GM12878 (cell line): Measurements from ENCODE around the gene ADRA2B. TPM values are rescaled to one million over a fixed set of nuclear protein-coding genes. Genes with fewer than 3 reads are reported as not detected.
A peak's percentile ranks its signal among the peaks of the same experiment; 100 is the strongest.

Experiments
- ASH2L ChIP-seq: fragments of 300-600, 200-600 bp; sonication (generic); IDR thresholded peaks from 2 replicates; pipeline ENCODE4 v1.6.1; 2017; ENCODE audit warnings: low read depth, mild to moderate bottlenecking, borderline replicate concordance
- EED ChIP-seq: sonication (generic); IDR thresholded peaks from 2 replicates; pipeline ENCODE4 v1.6.1; 2016; ENCODE audit warnings: antibody characterized with exemption, low read depth
- HCFC1 ChIP-seq: fragments of 150-350 bp; IDR thresholded peaks from 2 replicates; pipeline ENCODE4 v1.6.1; 2014; ENCODE audit warnings: low read length
- HDAC2 ChIP-seq: fragments of 200-600 bp; sonication (generic); IDR thresholded peaks from 2 replicates; pipeline ENCODE4 v1.6.1; 2017
- HSF1 ChIP-seq: fragments of 150-350 bp; IDR thresholded peaks from 2 replicates; pipeline ENCODE4 v1.6.1; 2014; ENCODE audit warnings: mild to moderate bottlenecking, low read depth, low read length
- JUND ChIP-seq: IDR thresholded peaks from 2 replicates; pipeline ENCODE4 v1.6.1; 2012; ENCODE audit warnings: low read depth, mild to moderate bottlenecking, low read length, improper control_type of control experiment, moderate library complexity
- KAT2A ChIP-seq: conservative IDR thresholded peaks from 2 replicates; pipeline ENCODE4 v1.6.1; 2011; ENCODE audit warnings: low read depth, low read length; ENCODE audit not compliant: control insufficient read depth
- KDM1A ChIP-seq: fragments of 200-600 bp; sonication (generic); IDR thresholded peaks from 2 replicates; pipeline ENCODE4 v1.6.1; 2016; ENCODE audit warnings: borderline replicate concordance
- MYB ChIP-seq: fragments of 150-350 bp; IDR thresholded peaks from 2 replicates; pipeline ENCODE4 v1.6.1; 2014; ENCODE audit warnings: mild to moderate bottlenecking, low read depth, low read length, borderline replicate concordance
- NFYA ChIP-seq: IDR thresholded peaks from 2 replicates; pipeline ENCODE4 v1.6.1; 2011; ENCODE audit warnings: low read depth, mild to moderate bottlenecking, low read length, improper control_type of control experiment, borderline replicate concordance
- PAX8 ChIP-seq: fragments of 450-650 bp; IDR thresholded peaks from 2 replicates; pipeline ENCODE4 v1.6.1; 2017; ENCODE audit warnings: mild to moderate bottlenecking, moderate library complexity
- POLR2AphosphoS2 ChIP-seq: IDR thresholded peaks from 2 replicates; pipeline ENCODE4 v1.6.1; 2011; ENCODE audit warnings: low read depth, mild to moderate bottlenecking, low read length, improper control_type of control experiment, moderate library complexity
- POLR2AphosphoS5 ChIP-seq: IDR thresholded peaks from 2 replicates; pipeline ENCODE4 v1.6.1; 2011; ENCODE audit warnings: mild to moderate bottlenecking, low read length, inconsistent platforms
- RAD21 ChIP-seq: IDR thresholded peaks from 2 replicates; pipeline ENCODE4 v1.6.1; 2011; ENCODE audit warnings: mild to moderate bottlenecking, low read depth, low read length, moderate library complexity; ENCODE audit not compliant: insufficient read depth
- RB1 ChIP-seq: fragments of 450-650 bp; formaldehyde crosslinking; IDR thresholded peaks from 2 replicates; pipeline ENCODE4 v1.6.1; 2017; ENCODE audit warnings: mild to moderate bottlenecking, borderline replicate concordance
- RELB ChIP-seq: fragments of 450-650 bp; IDR thresholded peaks from 2 replicates; pipeline ENCODE4 v1.6.1; 2017; ENCODE audit warnings: low read depth, mild to moderate bottlenecking, moderate library complexity
- STAT1 ChIP-seq: fragments of 450-650 bp; conservative IDR thresholded peaks from 2 replicates; pipeline ENCODE4 v1.6.1; 2014; ENCODE audit warnings: antibody characterized with exemption, mild to moderate bottlenecking
- SUPT20H ChIP-seq: IDR thresholded peaks from 2 replicates; pipeline ENCODE4 v1.6.1; 2011; ENCODE audit warnings: low read depth, mild to moderate bottlenecking, low read length, moderate library complexity, borderline replicate concordance; ENCODE audit not compliant: control insufficient read depth
- TARDBP ChIP-seq: IDR thresholded peaks from 2 replicates; pipeline ENCODE4 v1.6.1; 2016; ENCODE audit warnings: borderline replicate concordance
- YBX1 ChIP-seq: fragments of 450-650 bp; IDR thresholded peaks from 2 replicates; pipeline ENCODE4 v1.6.1; 2016; ENCODE audit warnings: antibody characterized with exemption
- ZBTB11 ChIP-seq: fragments of 450-650 bp; formaldehyde crosslinking; IDR thresholded peaks from 2 replicates; pipeline ENCODE4 v1.5.0; 2022; ENCODE audit warnings: mild to moderate bottlenecking, missing genetic modification characterization
- polyA plus RNA-seq, 11 experiments: library from polyadenylated mRNA; depleted of rRNA in 4 of 11; unstranded in 6 of 11; stranded (reverse) in 5 of 11; fragments of >200 nt; fragmentation: Nextera tagmentation in 4 of 11; fragmentation: Illumina TruSeq in 1 of 11; extraction: Ambion mirVana in 4 of 11; extraction: Trizol in 1 of 11; gene quantifications; 1 replicate in 1 of 11; 2 replicates in 10 of 11; pipeline versions ENCODE4 v1.2.1 to v1.2.3, GENCODE V29; 2011 to 2016; ENCODE audit warnings: inconsistent platforms in 2 of 11, missing spikeins in 2 of 11, low read depth in 1 of 11
- total RNA-seq, 4 experiments: library from RNA; depleted of rRNA in 3 of 4; stranded (reverse); fragments of >200 nt in 3 of 4; fragmentation: Illumina TruSeq in 1 of 4; extraction: Trizol in 1 of 4; gene quantifications; 2 replicates each; pipeline versions ENCODE4 v1.2.1 to v1.2.3, GENCODE V29; 2013 to 2021
- TF ChIP-seq, protein P1 (sequence below): IDR thresholded peaks from 2 replicates; pipeline ENCODE4 v1.6.1; 2011; ENCODE audit warnings: borderline replicate concordance, low read depth, mild to moderate bottlenecking, moderate library complexity, mixed read lengths, low read length; ENCODE audit not compliant: insufficient read depth; ENCODE audit errors: extremely low read length

ADRA2B gene
- total and polyA plus RNA-seq, 10 of the 15 experiments (the other 5 are each of a cell fraction or from before 2014, with no cell fraction given), result 0.01 to 0.10 (median 0.04) TPM; not detected in 6

DNA sequence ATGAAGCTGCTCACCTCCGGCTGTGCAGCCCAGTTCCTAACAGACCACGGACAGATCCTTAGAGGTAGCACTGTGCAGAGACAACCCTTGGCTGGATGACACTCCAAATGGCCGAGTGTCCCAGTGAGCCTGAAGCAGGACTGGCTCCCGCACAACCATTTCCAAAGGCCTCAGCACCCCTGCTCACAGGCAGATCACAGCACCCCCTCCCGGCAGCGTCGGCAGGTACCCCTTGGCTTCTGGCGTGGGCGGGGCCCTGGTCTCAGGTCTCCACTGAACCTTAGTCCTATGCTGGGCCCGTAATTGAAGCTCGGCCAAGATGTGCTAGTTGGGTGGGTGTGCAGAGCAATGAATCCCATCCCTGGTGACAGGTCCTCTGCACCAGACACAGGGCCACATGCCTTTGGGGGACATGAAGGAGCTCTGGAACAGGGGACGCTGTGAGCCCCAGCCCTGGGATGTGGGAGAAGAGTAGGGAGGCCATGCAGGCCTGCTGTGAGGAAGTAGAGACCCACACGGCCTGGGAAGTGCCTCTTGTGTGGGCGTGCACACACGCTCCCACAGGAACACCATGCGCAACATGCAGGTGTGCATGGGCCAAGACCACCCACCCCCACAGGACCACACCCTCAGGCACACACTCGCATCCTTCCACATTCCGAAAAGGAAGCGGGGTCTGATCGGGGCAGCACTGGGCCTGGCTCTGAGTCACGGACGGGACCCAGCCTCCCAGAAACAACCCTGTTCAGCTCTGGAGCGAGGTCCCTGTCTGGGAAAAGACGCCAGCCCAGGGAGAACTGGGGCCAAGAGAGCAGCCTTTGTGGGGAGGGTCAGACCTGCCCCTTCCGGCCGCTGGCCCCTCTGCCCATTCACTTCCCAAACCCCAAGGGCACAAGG is 26.1 kb upstream of the ADRA2B start (continued):
- TF ChIP-seq HSF1, result no peak
- TF ChIP-seq PAX8, result no peak
- TF ChIP-seq YBX1, result no peak
- TF ChIP-seq POLR2AphosphoS2, result peak; percentile 97
- TF ChIP-seq KAT2A, result no peak
- TF ChIP-seq STAT1, result no peak
- TF ChIP-seq RELB, result peak; percentile 40; the same call in 1 of the 2 replicates
- peak; percentile 44; the same call in 1 of the 2 replicates for TF ChIP-seq MYB
- TF ChIP-seq HCFC1, result peak; percentile 25
- TF ChIP-seq, protein P1, sequence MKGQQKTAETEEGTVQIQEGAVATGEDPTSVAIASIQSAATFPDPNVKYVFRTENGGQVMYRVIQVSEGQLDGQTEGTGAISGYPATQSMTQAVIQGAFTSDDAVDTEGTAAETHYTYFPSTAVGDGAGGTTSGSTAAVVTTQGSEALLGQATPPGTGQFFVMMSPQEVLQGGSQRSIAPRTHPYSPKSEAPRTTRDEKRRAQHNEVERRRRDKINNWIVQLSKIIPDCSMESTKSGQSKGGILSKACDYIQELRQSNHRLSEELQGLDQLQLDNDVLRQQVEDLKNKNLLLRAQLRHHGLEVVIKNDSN, result no peak
- no peak for TF ChIP-seq NFYA
- peak; percentile 65 for TF ChIP-seq EED
- TF ChIP-seq JUND, result no peak; the same call in 1 of the 2 replicates
- TF ChIP-seq RAD21, result peak; percentile 42
- TF ChIP-seq ASH2L, result no peak
- no peak for TF ChIP-seq KDM1A
- peak; percentile 38; the same call in 1 of the 2 replicates for TF ChIP-seq ZBTB11 (CRISPR knock-in tag)
- TF ChIP-seq RB1, result no peak
- peak; percentile 85 for TF ChIP-seq POLR2AphosphoS5
- no peak; the same call in 1 of the 2 replicates for TF ChIP-seq TARDBP
- no peak for TF ChIP-seq HDAC2
- TF ChIP-seq SUPT20H, result no peak
